Central memory CD8-positive, alpha-beta T cell (primary cell): ENCODE measurements around the gene FAM120AOS.

Experiments
- ATAC-seq: fragments of 150-1000 bp; cut with Tn5 transposase; replicated peaks from 2 replicates; pipeline ENCODE4 v1.10.0; 2022; ENCODE audit warnings: mild to moderate bottlenecking, moderate FRiP score, moderate number of reproducible peaks; ENCODE audit not compliant: poor library complexity, severe bottlenecking; ENCODE audit errors: extremely low read depth
- DNase-seq, 2 donors: peaks; one replicate each; pipeline ENCODE4 v3.0.0; 2021; ENCODE audit warnings: low spot score in 2 of 2
- H3K27ac Mint-ChIP-seq: one replicate; pipeline ENCODE4 v1.8.0; 2022; ENCODE audit warnings: low read depth, mild to moderate bottlenecking, moderate library complexity, mixed read lengths
- H3K27me3 Mint-ChIP-seq: one replicate; pipeline ENCODE4 v1.8.0; 2022; ENCODE audit warnings: mixed read lengths
- H3K36me3 Mint-ChIP-seq: one replicate; pipeline ENCODE4 v1.8.0; 2022; ENCODE audit warnings: mild to moderate bottlenecking, moderate library complexity, mixed read lengths; ENCODE audit not compliant: insufficient read depth
- H3K4me1 Mint-ChIP-seq: one replicate; pipeline ENCODE4 v1.8.0; 2022; ENCODE audit warnings: mixed read lengths
- H3K4me3 Mint-ChIP-seq: one replicate; pipeline ENCODE4 v1.8.0; 2022; ENCODE audit warnings: mild to moderate bottlenecking, moderate library complexity, mixed read lengths
- H3K9me3 Mint-ChIP-seq: one replicate; pipeline ENCODE4 v1.8.0; 2022; ENCODE audit warnings: mixed read lengths

Gene FAM120AOS

GRCh38 chr9:93427655-93428379 is 25.6 kb downstream of the FAM120AOS start:
- H3K4me1 Mint-ChIP-seq: no peaks in the 10 kb centered on the region
- H3K36me3 Mint-ChIP-seq: no peaks in the 10 kb centered on the region
- no peak for DNase-seq
- H3K27ac Mint-ChIP-seq: no peak overlapping the region
- peaks cover 68% of the 10 kb centered on the region for H3K27me3 Mint-ChIP-seq
- no peaks in the 10 kb centered on the region for H3K9me3 Mint-ChIP-seq
- no peak overlapping the region for H3K4me3 Mint-ChIP-seq
- no peak for ATAC-seq

- Mint-ChIP-seq H3K4me3 (no peak overlapping the region), H3K27ac (no peak overlapping the region), H3K9me3 (peaks cover 7% of the 10 kb centered on the region)
Measured at GRCh38 chr9:93422977-93423616, 30.3 kb downstream of the FAM120AOS start.

GRCh38 chr9:93419023-93419422 is 34.4 kb downstream of the FAM120AOS start:
- Mint-ChIP-seq H3K36me3 (no peaks in the 10 kb centered on the region), H3K9me3 (peaks cover 13% of the 10 kb centered on the region), H3K27ac (no peak overlapping the region), H3K27me3 (peaks cover 50% of the 10 kb centered on the region), H3K4me3 (no peak overlapping the region), H3K4me1 (no peaks in the 10 kb centered on the region)
- no peak for ATAC-seq
- DNase-seq: no peak

More at GRCh38 chr9:93422977-93423616, 30.3 kb downstream of the FAM120AOS start:
- DNase-seq: no peak
- no peaks in the 10 kb centered on the region for H3K4me1 Mint-ChIP-seq
- H3K27me3 Mint-ChIP-seq: peaks cover 58% of the 10 kb centered on the region
- H3K36me3 Mint-ChIP-seq: no peaks in the 10 kb centered on the region
- no peak for ATAC-seq

DNA sequence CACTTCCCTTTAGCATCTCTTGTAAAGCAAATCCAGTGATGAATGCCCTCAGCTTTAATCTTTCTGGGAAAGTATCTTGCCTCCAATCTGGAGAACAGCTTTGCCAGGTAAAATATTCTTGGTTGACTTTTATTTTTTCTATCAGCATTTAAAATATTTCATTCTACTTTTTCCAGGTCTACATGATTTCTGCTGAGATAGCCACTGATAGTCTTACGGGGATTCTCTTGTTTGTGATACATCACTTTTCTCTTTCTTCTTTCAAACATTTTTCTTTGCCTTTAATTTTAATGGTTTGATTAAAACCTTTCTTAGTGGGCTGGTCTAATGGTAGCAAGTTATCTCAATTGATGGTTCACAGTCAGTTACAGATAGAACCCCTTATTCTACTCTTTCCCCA is 35.8 kb downstream of the FAM120AOS start:
- Mint-ChIP-seq H3K27me3 (peaks cover 56% of the 10 kb centered on the region), H3K27ac (no peak overlapping the region)
- DNase-seq: no peak

GRCh38 chr9:93416530-93417235 is 36.7 kb downstream of the FAM120AOS start:
- Mint-ChIP-seq H3K36me3 (no peaks in the 10 kb centered on the region), H3K27ac (no peak overlapping the region), H3K4me1 (no peaks in the 10 kb centered on the region), H3K4me3 (no peak overlapping the region), H3K27me3 (peaks cover 64% of the 10 kb centered on the region), H3K9me3 (peaks cover 13% of the 10 kb centered on the region)
- no peak for DNase-seq
- no peak for ATAC-seq

More for the DNA sequence above, 35.8 kb downstream of the FAM120AOS start:
- Mint-ChIP-seq H3K36me3 (no peaks in the 10 kb centered on the region), H3K9me3 (peaks cover 13% of the 10 kb centered on the region), H3K4me1 (no peaks in the 10 kb centered on the region), H3K4me3 (no peak overlapping the region)
- no peak for ATAC-seq

DNA sequence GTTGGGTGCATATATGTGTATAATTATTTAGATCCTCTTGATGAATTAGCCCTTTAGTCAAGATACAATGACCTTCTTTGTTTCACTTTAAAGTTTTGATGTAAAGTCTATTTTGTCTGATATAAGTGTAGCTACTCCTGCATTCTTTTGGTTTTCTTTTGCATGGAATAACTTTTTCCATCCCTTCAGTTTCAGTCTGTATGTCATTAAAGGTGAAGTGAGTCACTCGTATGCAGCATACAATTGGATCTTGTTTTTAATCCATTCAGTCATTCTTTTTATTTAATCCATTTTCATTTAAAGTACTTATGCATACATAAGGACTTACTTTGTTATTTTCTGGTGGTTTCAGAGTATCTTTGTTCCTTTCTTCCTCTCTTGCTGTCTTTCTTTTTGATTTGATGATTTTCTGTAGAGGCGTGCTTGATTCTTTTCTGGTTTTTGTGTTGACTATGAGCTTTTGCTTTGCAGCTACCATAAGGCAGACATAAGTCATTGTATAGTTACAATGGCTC is 38.1 kb downstream of the FAM120AOS start:
- peaks cover 13% of the 10 kb centered on the region for H3K9me3 Mint-ChIP-seq
- peaks cover 79% of the 10 kb centered on the region for H3K27me3 Mint-ChIP-seq
- ATAC-seq (no peak), DNase-seq (no peak)
- H3K36me3 Mint-ChIP-seq: no peaks in the 10 kb centered on the region
- no peak overlapping the region for H3K27ac Mint-ChIP-seq
- H3K4me1 Mint-ChIP-seq: no peaks in the 10 kb centered on the region
- no peak overlapping the region for H3K4me3 Mint-ChIP-seq

- ATAC-seq (no peak), DNase-seq (no peak)
- no peaks in the 10 kb centered on the region for H3K4me1 Mint-ChIP-seq
- H3K9me3 Mint-ChIP-seq: peaks cover 6% of the 10 kb centered on the region
- peaks cover 85% of the 10 kb centered on the region for H3K27me3 Mint-ChIP-seq
- H3K4me3 Mint-ChIP-seq: no peak overlapping the region
- H3K27ac Mint-ChIP-seq: no peak overlapping the region
- H3K36me3 Mint-ChIP-seq: no peaks in the 10 kb centered on the region
Measured at GRCh38 chr9:93413530-93413929, 39.9 kb downstream of the FAM120AOS start.

- Mint-ChIP-seq H3K27ac (no peak overlapping the region), H3K4me1 (no peaks in the 10 kb centered on the region), H3K9me3 (no peaks in the 10 kb centered on the region), H3K27me3 (peaks cover 44% of the 10 kb centered on the region), H3K36me3 (no peaks in the 10 kb centered on the region), H3K4me3 (no peak overlapping the region)
- ATAC-seq (no peak), DNase-seq (no peak)
Measured at GRCh38 chr9:93406371-93406770, 47.0 kb downstream of the FAM120AOS start.

- DNase-seq: no peak
- no peak overlapping the region for H3K27ac Mint-ChIP-seq
- H3K9me3 Mint-ChIP-seq: no peaks in the 10 kb centered on the region
- peaks cover 5% of the 10 kb centered on the region for H3K4me1 Mint-ChIP-seq
- H3K36me3 Mint-ChIP-seq: no peaks in the 10 kb centered on the region
- peaks cover 33% of the 10 kb centered on the region for H3K27me3 Mint-ChIP-seq
- H3K4me3 Mint-ChIP-seq: no peak overlapping the region
- no peak for ATAC-seq
Measured at GRCh38 chr9:93398471-93398870, 54.9 kb downstream of the FAM120AOS start.

DNA sequence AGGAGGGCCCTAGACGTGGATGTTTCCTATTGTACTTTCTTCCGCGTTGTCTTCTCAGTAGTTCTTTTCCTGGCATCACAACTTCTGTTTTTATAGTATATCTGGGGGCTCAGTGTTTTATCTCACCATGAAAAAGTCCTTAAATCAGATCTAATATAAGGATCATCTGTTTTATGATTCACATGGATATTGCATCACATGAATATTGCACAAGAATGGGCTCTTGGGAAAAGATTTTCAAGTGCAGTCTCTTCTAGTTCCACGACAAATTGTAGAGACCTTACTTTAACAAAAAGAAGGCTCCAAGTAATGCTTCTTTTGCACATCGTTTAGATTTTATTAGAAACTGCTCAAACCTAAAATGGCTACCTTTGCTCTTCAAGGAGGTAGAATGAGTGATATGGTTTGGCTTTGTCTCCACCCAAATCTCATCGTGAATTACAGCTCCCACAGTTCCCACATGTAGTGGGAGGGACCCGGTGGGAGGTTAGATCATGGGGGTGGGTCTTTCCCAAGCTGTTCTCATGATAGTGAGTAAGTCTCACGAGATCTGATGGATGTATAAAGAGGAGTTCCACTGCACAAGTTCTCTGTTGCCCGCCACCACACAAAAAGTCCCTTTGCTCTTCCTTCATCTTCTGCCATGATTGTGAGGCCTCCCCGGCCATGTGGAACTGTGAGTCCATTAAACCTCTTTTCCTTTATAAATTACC is 55.6 kb downstream of the FAM120AOS start:
- H3K9me3 Mint-ChIP-seq: no peaks in the 10 kb centered on the region
- H3K27ac Mint-ChIP-seq: no peak overlapping the region
- DNase-seq (no peak), ATAC-seq (no peak)
- H3K4me3 Mint-ChIP-seq: no peak overlapping the region
- H3K27me3 Mint-ChIP-seq: peaks cover 33% of the 10 kb centered on the region
- H3K4me1 Mint-ChIP-seq: peaks cover 5% of the 10 kb centered on the region
- no peaks in the 10 kb centered on the region for H3K36me3 Mint-ChIP-seq
